GM21367 (cell line): ENCODE data around the gene PCSK4.
"Not testable (repeated sequence)": the region's sequence is repeated elsewhere in the genome, so short reads cannot be mapped to it uniquely, and the experiment has no call there.

Experiments used
- ATAC-seq: cut with Tn5 transposase; IDR thresholded peaks from one replicate; pipeline ENCODE4 v1.9.1; 2021; ENCODE audit not compliant: unreplicated experiment

Gene PCSK4

DNA sequence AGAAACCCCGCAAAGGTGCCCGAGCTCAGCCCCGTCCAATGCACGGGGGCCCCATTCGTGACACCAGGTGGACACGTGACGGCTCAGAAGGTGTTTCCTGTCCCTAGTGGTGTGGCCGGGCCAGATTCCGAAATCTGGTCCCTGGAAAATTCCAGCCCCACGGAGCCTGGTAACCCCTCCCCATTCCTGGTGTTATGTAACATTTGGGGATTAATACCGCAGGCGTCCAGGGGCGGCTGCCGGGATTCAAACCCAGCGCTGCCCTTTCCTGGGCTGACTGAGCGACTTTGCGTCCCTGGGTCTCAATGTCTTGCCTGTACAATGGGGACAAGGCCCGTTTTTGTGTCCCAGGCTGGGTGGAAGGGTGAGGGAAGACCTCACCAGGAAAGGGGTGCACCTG lies 32.7 kb upstream of the PCSK4 start:
- no peak for ATAC-seq

DNA sequence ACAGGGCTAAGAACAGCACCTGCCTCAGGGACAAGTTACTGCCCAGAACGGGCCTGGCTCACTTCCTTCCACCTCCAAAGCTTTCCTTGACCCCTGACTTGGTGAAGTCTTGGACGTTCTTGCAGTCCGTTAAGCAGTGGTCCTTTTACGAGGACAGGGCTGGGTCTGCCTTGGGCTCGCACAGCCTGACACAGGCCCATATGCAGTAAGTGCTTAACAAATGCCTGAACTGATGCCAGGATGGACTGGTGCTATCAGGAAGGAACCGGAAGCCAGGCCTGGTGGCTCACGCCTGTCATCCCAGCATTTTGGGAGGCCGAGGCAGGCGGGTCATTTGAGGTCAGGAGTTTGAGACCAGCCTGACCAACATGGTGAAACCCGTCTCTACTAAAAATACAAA lies 31.9 kb upstream of the PCSK4 start:
- no peak for ATAC-seq

DNA sequence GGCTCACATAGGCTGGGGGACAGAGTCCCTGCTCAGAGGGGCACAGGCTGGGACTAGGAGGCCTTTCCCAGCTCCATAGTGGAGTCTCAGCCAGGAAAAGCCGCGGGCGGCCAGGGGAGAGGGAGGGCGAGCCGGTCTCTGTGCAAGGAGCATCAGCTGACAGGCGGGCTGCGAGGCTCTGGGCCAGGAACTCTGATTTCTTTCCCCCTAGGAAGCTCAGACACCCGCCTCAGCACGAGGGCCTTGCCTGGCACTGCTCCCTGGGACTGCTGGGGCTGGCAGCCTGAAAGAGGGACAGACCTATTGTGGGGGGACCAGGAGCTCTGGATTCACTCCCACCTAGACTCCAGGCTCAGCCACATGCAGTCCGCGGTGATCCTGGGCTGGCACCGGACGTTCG lies 31.5 kb upstream of the PCSK4 start:
- ATAC-seq, result no peak

DNA sequence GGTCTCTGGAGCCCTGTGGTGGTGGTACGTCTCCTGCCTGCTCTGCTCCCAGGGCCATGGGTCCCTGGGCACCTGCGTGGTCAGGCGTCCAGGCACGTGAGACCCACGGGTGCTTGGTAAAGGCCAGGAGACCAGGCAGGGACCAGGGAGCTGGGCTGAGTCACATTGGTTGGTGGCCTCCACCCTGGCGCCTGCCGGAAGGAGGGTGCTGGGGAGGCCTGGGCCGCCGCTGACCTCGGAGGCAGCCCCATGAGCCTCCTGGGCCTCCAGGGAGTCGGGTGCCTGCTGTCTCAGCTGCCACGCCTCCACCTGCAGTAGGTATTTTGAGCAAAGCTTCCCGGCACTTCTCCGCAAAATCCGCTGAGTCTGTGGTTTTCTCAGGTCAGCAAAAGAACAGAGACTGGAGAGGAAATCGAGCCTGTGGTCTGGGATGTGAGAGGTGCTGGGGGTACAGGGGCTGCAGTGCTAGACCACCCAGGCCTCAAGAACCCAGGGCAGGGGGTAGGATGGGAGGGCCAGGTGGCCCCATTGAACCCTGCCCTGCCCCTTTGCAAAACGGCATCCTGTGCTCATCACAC lies 30.1 kb upstream of the PCSK4 start:
- ATAC-seq, result no peak

DNA sequence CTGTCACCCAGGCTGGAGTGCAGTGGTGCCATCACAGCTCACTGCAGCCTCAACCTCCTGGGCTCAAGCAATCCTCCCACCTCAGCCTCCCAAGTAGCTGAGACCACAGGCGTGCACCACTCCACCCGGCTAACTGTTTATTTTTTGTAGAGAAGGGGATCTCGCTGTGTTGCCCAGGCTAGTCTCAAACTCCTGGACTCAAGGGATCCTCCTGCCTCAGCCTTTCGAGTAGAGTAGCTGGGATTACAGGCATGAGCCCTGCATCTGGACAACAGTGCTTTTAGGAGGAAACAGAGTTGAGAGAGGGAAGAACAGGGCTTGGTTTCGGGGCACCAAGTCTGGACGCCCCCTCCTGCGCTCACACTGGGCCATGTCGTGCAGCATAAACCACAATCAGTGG lies 29.7 kb upstream of the PCSK4 start:
- not testable (repeated sequence) for ATAC-seq

DNA sequence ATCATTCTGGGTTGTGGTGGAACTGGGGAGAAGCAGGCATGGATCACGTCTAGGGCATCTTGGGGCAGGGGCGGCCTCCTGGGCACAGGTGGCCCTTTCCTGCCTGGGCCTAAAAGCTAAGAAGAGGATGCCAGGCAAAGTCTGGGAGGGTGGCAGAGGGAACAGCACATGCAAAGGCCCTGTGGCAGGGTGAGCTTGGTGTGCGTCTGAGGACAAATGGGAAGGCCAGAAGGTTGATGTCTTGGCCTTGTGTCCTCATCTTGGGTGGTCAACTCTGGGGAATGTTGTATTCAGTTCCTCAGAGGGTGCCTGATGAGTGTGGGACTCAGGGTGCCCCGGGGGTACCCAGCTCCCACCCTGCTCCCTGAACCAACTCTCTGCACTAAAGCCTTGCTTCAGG lies 28.3 kb upstream of the PCSK4 start:
- ATAC-seq, result no peak

DNA sequence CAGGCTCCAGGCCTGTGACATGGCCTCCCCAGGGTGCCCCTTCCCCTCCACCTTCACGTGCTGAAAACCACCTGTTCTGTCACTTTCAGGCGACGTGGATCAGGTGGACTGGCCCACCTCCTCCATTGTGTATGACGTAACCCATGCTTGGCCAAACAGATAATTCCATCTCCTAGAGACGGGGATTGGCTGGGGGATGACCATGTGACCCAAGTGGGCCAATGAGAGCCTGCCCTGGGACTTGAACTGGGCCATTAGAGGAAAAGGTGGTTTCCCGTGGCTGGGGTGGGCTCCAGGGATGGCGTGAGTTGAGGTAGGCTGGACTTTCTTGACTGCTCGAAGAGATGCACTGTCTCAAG lies 26.2 kb upstream of the PCSK4 start:
- no peak for ATAC-seq

DNA sequence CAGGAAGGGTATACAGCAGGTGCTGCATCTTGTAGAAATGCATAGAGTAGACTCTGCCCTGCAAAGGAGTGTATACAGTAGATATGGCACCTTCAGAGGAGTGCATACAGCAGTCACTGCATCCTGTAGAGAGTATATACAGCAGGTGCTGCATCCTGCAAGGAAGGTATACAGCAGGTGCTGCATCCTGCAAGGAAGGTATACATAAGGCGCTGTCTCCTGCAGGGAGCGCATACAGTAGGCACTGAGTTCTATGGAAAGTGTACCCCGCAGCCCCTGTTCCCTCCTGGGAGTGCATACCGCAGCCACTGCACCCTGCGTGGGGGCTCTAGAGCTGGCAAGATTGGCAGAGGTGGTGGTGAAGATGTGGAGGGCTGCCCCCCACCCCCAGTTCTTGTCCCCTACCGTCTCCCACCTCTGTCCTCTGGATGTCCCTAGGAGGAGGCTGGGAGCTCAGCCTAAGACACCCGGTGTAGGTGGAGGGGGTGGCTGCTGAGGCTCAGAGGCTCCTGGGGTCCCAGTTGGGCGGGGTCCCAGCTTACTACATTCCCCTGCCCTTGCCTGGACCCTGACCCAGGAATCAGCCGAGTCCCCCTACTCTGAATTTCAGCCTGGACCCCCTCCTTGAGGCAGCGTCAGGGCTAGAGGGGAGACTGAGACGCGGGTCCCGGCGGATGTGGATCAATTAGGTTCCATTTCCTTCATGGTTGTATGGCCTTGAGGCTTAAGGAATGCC lies 25.0 kb upstream of the PCSK4 start:
- ATAC-seq, result no peak

DNA sequence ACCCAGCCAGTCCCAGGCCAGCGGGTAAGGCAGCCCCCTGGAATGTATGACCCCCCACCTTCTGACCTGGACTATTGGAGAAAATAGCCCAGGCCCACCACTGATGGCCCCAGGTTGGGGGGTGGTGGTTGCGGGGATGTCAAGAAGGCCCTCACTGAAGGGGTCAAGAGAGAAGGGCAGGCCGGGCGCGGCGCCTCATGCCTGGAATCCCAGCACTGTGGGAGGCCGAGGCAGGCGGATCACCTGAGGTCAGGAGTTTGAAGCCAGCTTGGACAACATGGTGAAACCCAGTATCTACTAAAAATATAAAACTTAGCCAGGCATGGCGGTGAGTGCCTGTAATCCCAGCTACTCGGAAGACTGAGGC lies 24.1 kb upstream of the PCSK4 start:
- ATAC-seq, result no peak

DNA sequence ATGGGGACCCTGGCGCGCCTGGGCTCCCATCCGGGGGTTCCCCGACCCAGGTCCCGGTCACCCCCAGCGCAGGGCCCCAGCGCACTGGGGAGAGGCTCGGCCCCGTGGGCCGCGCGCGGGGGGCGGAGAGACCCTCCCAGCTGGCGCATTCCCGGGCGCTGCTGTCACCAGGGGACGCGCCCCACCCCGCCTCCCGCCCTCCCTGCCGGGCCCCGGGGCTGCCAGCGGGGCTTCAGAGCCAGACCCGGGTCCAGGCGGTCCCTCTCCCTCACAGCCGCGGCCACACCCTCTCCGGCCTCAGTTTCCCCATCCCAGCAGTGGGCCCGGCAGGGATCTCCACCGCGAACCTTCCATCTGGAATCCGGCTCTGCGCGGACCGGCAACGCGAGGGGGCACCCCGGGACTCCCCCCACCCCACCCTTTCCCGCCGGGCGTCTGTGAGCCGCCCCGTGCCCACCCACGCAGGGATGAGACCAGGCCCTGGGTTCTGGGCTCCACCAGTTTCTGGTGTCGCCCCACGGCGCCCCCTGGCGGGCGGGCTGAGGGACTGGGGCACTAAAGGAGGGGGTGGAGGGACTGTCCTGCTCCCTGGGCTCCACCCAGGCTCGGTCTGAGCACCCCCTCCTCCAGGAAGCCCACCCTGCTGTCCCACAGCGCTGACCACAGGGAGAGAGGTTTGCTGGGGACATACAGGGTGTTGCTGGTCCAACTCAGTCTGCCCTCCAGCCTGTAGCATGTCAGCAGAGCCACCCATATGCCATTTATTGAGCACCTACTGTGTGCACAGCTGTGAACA lies 23.5 kb upstream of the PCSK4 start:
- ATAC-seq, result no peak

DNA sequence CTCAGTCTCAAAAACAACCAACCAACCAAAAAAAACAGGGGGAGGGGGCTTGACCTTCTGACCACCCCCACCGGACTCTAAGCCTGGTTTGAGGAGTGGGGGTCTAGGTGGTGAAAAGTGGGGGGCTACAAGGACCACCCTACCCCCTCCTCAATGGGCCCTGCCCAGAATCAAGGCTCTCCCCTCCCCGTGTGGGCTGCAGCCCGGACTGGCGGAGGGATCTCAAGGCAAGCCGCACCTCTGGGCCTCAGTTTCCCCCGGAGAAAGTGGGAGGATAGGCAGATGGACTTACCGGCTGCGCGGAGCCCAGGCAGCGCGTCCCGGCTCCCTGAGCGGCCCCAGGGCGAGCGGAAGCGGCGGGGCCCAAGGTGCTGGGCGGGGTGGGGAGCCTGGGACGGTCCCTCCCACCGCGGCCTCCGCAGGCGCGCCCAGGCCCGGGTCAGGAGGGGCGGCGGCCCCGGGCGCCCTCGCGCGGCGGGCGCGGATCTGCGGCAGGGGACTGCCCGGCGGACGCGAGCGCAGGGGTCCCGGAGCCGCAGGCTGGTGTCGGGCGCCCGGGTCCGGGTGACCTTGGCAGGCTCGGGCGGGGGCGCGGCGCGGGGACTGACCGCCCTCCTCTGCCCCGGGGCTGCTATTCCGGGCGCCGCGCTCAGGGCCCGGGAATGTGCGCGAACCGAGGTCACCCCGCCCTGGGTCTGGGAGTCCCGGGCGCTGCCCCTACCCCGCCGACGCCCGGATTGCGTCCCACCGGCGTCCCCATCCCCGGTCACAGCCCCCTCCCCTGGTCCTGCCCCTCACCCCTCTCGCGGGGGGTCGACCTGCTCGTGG lies 22.7 kb upstream of the PCSK4 start, which contains the start of gene ADAMTSL5:
Gene ADAMTSL5, minus strand, starts transcription at position 349 of the 828 bp plus-strand sequence. CDS start 2,076 bp downstream, outside the sequence.
- ATAC-seq, result no peak

DNA sequence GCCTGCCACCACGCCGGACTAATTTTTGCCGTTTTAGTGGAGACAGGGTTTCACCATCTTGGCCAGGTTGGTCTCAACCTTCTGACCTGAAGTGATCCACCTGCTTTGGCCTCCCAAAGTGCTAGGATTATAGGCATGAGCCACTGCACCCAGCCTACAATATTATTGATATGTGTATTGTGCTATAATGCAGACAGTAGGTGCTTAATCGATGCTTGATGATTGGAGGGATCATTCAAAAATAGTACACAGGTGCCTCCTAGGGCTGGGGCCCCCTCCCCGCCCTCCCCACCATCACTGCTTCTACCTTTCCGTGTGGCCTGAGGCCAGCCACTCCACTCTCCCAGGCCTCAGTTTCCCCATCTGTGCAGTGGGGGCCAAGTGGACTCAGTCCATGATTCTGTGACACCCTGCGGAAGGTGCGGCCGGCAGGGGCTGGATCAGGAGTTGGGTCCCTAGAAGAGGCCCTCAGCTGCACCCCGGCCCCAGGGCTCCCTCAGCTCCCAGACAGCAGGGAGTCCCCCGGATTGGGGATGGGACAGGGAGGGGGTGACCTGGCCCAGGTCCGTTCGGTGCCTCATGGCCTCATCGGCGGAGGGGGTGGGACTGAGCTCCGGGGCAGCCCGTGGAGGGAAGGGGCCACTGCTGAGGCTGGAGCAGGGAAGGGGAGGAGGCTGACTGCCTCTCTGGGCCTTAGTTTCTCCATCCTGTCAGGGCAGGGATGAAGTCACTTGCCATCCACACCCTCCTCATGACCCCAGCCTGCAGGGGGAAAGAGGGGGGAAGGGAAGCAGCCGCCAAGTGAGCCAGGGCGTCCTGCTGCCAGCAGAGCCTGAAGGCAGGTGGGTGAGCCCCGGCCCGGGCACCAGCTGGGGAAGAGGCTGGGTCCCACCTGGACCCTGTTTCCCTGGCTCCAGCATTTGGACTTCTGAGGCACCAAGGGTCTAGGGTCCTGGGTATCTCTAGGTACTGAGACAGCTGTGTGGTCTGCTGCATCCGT lies 21.5 kb upstream of the PCSK4 start:
- ATAC-seq, result no peak

DNA sequence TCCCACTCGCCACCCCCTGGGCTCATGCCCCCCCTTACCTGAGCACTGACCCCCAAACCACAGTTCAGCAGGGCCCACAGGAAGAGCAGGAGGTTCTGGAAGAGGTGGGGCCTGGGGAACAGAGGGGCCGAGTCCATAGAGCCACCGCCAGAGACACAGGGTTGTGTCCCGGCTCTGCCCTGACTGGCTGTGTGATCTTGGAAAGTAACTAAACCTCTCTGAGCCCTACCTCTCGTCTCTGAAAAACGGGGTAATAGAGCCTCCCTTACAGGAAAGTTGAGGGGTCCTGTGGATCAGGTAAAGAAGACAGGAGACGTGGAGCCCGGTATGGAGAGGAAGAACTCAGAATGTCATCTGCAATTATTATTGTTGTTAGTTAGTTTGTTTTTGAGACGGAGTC lies 20.7 kb upstream of the PCSK4 start:
- no peak for ATAC-seq

DNA sequence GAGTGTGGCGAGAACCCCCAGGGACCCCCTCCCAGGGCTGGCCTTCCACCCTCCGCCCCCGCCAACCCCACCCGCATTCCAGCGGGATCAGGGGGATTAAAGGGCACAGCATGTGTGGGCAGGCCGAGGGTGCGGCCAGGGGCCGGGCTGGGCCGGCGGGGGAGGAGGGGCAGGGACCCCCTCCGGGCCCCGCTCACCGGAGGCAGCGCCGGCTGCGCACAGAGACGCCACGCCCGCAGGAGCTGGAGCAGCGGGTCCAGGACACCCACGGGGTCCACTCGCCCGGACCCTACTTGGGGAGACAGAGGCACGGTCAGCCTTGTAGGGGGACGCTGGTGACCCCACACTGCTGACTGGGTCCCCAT lies 20.3 kb upstream of the PCSK4 start:
- ATAC-seq, result no peak

DNA sequence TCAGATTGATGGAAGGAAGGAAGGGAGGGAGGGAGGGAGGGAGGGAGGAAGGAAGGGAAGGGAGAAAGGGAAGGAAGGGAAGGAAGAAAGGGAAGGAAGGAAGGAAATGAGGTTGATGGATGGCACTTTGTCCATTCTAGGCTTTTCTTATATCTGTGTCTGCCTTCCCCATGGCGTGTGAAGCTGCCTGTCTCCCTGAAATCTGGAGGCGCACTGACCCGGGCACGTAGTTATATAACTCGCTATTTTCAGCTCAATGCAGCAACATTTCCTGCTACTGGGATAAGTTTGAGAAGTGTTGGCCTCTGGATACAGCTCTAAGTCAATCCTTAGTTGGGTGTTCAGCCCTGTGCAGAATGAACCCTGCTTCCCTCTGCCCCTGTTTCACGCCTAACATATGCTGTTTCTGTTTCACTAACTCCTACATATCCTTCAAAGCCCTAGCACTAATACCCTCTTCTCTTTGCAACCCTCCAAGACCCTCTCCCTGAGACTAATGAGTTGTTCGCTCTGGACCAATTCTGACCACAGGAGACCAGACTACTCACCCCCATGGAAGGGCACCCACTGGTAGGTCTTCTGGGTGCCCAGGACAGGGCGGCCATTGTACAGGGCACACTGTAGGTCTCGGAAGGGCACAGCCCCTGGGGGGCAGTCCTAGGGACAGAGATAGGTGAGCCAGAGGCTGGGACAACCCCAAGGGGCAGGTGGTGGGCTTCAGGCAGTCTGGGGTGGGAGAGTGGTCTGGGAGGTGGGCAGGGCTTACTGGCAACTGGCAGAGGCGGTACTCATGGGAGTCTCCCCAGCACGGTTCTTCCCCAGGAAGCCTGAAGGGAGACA lies 19.7 kb upstream of the PCSK4 start:
- no peak for ATAC-seq

DNA sequence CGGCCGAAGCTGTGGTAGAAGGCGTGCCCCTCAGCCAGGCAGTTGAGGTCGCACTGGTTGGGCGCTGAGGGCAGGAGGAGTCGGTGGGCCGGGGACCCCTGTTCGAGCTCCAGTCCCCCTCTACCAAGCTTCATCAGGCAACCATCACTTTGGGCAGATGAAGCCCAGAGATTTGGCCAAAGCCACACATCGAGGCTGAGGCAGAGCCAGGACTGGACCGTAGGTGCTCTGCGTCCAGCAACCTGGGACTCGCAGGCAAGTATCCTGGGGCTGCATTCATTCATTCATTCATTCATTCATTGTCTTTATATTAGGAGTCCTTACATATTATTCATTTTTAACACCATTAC lies 18.3 kb upstream of the PCSK4 start:
- ATAC-seq, result no peak

DNA sequence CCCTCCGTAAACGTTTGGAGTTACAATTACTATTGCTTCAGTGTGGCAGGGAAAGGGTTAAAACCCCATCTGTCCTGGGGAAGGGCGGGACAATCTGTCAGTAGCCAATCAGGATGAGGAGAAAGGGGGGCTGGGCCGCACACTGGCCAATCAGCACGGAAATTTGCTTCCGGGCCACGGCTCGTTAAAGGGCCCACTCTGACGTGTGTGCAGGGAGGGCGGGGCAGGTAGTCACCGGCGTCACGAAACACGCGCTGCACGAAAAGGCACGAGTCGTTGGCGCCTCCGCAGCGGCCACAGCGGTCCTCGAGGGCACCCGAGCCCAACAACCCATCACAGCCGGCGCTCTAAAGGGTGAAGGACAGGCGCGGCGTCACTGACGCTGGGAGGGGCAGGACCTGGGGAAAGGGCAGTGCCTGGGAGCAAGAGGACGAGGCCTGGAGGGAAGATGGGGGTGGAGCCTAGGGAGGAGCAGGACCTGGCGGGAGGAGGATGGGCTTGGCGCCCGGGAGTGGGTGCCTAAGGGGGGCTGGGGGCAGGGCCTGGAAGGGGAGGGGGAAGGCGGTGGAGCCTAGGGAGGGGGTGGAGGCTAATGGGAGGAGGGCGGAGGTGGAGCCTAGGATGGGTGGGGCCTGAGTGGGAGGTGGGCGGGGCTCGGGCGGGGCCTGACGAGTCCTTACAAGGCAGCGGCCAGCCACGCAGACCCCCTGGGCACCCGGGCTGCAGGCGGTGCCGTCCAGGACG lies 17.8 kb upstream of the PCSK4 start:
- no peak for ATAC-seq

DNA sequence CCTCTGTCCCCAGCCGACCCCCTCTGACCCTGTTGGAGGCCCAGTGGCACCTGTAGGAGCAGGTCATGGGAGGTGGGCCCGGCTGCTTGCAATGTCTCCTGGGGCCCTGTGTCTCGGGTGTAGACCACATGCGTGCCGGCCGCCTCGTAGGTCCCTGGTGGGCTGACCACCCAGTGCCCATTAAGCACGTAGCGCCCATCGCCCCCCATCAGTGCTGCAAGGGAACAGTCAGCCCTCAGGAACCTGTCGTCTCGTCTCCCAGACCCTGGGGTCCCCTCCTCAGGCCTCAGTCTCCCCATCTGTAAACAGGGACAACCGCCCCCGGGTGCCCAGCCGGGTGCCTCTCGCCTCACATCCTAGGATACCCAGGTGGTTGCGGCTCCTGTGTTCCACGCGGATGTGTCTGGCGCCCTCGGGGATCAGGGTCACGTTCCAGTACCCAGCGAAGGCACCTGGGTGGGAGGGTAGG lies 17.1 kb upstream of the PCSK4 start:
- ATAC-seq, result no peak
